GM12878 (cell line): ENCODE results near the gene SACS. TPM values are rescaled to one million over a fixed set of nuclear protein-coding genes. Genes with fewer than 3 reads are reported as not detected.

Source experiments
- ATAC-seq: fragments of 200-7000 bp; cut with Tn5 transposase; 3 replicates; pipeline ENCODE4 v1.9.1; 2020; ENCODE audit warnings: mild to moderate bottlenecking, moderate library complexity
- BruUV-seq: library from RNA; stranded (reverse); fragments of 400-500 nt; replicated peaks from 2 replicates; lab custom pipeline; 2021; lab: Mats Ljungman, UMichigan
- CTCF ChIA-PET: fragments of 300-600 bp; sonication (Branson Sonifier 250); formaldehyde crosslinking; extraction: SDS; loops from one replicate; lab custom pipeline; 2021; ENCODE audit warnings: inconsistent platforms; lab: Yijun Ruan, JAX
- POLR2A ChIA-PET: fragments of 350-600 bp; formaldehyde crosslinking; extraction: SDS; loops from one replicate; lab custom pipeline; 2021; ENCODE audit warnings: inconsistent platforms; lab: Charles Lee
- RAD21 ChIA-PET: fragments of 300-600 bp; sonication (Branson Sonifier 250); formaldehyde crosslinking; loops from one replicate; lab custom pipeline; 2023; ENCODE audit warnings: antibody characterized with exemption; ENCODE audit not compliant: unreplicated experiment; lab: Charles Lee
- SMC1A ChIA-PET: fragments of 300-600 bp; sonication (Branson Sonifier 250); formaldehyde crosslinking; loops from one replicate; lab custom pipeline; 2023; ENCODE audit not compliant: unreplicated experiment, uncharacterized antibody; lab: Charles Lee
- DNase-seq: peaks from one replicate; pipeline ENCODE4 v3.0.0-alpha.2; 2011; ENCODE audit warnings: low read depth, low spot score
- FAIRE-seq: peaks from 3 replicates; lab custom pipeline; 2011; peaks lifted over from hg19 to GRCh38; lab: Jason Lieb, UNC
- H2AFZ ChIP-seq: 2 replicates; pipeline ENCODE4 v1.6.0; 2011; ENCODE audit warnings: low read depth, low read length, control low read depth; ENCODE audit not compliant: control insufficient read depth
- H3K27ac ChIP-seq: 2 replicates; pipeline ENCODE4 v1.5.1; 2011; ENCODE audit warnings: control low read depth; ENCODE audit not compliant: control insufficient read depth, insufficient read depth
- H3K27me3 ChIP-seq, 2 experiments: replicated peaks in 1 of 2; 2 replicates each; pipeline versions ENCODE4 v1.6.0 to v1.6.1; 2011; ENCODE audit warnings: low read length in 1 of 2; ENCODE audit not compliant: control insufficient read depth in 2 of 2, insufficient read depth in 2 of 2
- H3K36me3 ChIP-seq, 2 experiments: 2 replicates each; pipeline ENCODE4 v1.5.1; 2011; ENCODE audit warnings: low read length in 1 of 2; ENCODE audit not compliant: control insufficient read depth in 2 of 2, insufficient read depth in 2 of 2
- H3K4me1 ChIP-seq: 2 replicates; pipeline ENCODE4 v1.6.1; 2011; ENCODE audit warnings: mild to moderate bottlenecking, low read length, moderate library complexity, mixed read lengths; ENCODE audit not compliant: control insufficient read depth, insufficient read depth
- H3K4me2 ChIP-seq: 2 replicates; pipeline ENCODE4 v1.6.0; 2011; ENCODE audit warnings: control low read depth; ENCODE audit not compliant: control insufficient read depth, insufficient read depth
- H3K4me3 ChIP-seq: fragments of 200-600 bp; sonication (generic); 2 replicates; pipeline ENCODE4 v1.5.1; 2016
- H3K79me2 ChIP-seq: 2 replicates; pipeline ENCODE4 v1.6.0; 2011; ENCODE audit warnings: low read length; ENCODE audit not compliant: control insufficient read depth, insufficient read depth
- H3K9ac ChIP-seq: 2 replicates; pipeline ENCODE4 v1.8.0; 2011; ENCODE audit warnings: low read length, control low read depth, mixed read lengths; ENCODE audit not compliant: control insufficient read depth, insufficient read depth
- H3K9me3 ChIP-seq: replicated peaks from 3 replicates; pipeline ENCODE4 v1.5.1; 2011; ENCODE audit warnings: mild to moderate bottlenecking, low read length; ENCODE audit not compliant: control insufficient read depth, insufficient read depth
- H4K20me1 ChIP-seq: 2 replicates; pipeline ENCODE4 v1.6.0; 2011; ENCODE audit not compliant: control insufficient read depth, insufficient read depth
- BCL11A ChIP-seq: IDR thresholded peaks from 2 replicates; pipeline ENCODE4 v1.6.1; 2011; ENCODE audit warnings: low read depth, low read length
- BHLHE40 ChIP-seq, 2 experiments: fragments of 450-650 bp in 1 of 2; IDR thresholded peaks; 2 replicates each; pipeline ENCODE4 v1.6.1; 2011 to 2017; ENCODE audit warnings: low read depth in 2 of 2, borderline replicate concordance in 1 of 2, improper control_type of control experiment in 1 of 2, low read length in 1 of 2, mild to moderate bottlenecking in 1 of 2
- CHD4 ChIP-seq: fragments of 200-600 bp; sonication (generic); IDR thresholded peaks from 2 replicates; pipeline ENCODE4 v1.6.1; 2016; ENCODE audit warnings: mild to moderate bottlenecking
- CREM ChIP-seq: IDR thresholded peaks from 2 replicates; pipeline ENCODE4 v1.6.1; 2014; ENCODE audit warnings: antibody characterized with exemption, low read depth
- EED ChIP-seq: sonication (generic); IDR thresholded peaks from 2 replicates; pipeline ENCODE4 v1.6.1; 2016; ENCODE audit warnings: antibody characterized with exemption, low read depth
- FOXK2 ChIP-seq: fragments of 450-650 bp; IDR thresholded peaks from 2 replicates; pipeline ENCODE4 v1.6.1; 2017; ENCODE audit warnings: mild to moderate bottlenecking, moderate library complexity
- GABPA ChIP-seq: IDR thresholded peaks from 2 replicates; pipeline ENCODE4 v1.6.1; 2014; ENCODE audit warnings: antibody characterized with exemption, low read depth, mild to moderate bottlenecking, inconsistent platforms
- IRF4 ChIP-seq: IDR thresholded peaks from 2 replicates; pipeline ENCODE4 v1.6.1; 2011; ENCODE audit warnings: low read depth, low read length
- MTA3 ChIP-seq: IDR thresholded peaks from 2 replicates; pipeline ENCODE4 v1.6.1; 2012; ENCODE audit warnings: low read length, inconsistent platforms, borderline replicate concordance
- MYC ChIP-seq: IDR thresholded peaks from 2 replicates; pipeline ENCODE4 v1.6.1; 2011; ENCODE audit warnings: mild to moderate bottlenecking, low read length, moderate library complexity, inconsistent platforms; ENCODE audit not compliant: insufficient read depth, insufficient replicate concordance, insufficient read length, severe bottlenecking
- NR2C1 ChIP-seq: fragments of 450-650 bp; IDR thresholded peaks from 2 replicates; pipeline ENCODE4 v1.6.1; 2017; ENCODE audit warnings: antibody characterized with exemption, mild to moderate bottlenecking, moderate library complexity
- NR2C2 ChIP-seq: IDR thresholded peaks from 2 replicates; pipeline ENCODE4 v1.6.1; 2011; ENCODE audit warnings: borderline replicate concordance, low read depth; ENCODE audit not compliant: control insufficient read depth, insufficient read length
- RCOR1 ChIP-seq: conservative IDR thresholded peaks from 2 replicates; pipeline ENCODE4 v1.6.1; 2012; ENCODE audit warnings: low read depth, low read length, improper control_type of control experiment
- RUNX3 ChIP-seq: IDR thresholded peaks from 2 replicates; pipeline ENCODE4 v1.6.1; 2012; ENCODE audit warnings: low read length, inconsistent platforms
- SPI1 ChIP-seq: IDR thresholded peaks from 2 replicates; pipeline ENCODE4 v1.6.1; 2011; ENCODE audit warnings: low read depth, mild to moderate bottlenecking, low read length, moderate library complexity, borderline replicate concordance; ENCODE audit not compliant: insufficient read depth
- SUZ12 ChIP-seq: fragments of 200-600 bp; sonication (generic); IDR thresholded peaks from one replicate; pipeline ENCODE4 v1.6.1; 2018; ENCODE audit warnings: antibody characterized with exemption, mild to moderate bottlenecking; ENCODE audit not compliant: unreplicated experiment
- TARDBP ChIP-seq: IDR thresholded peaks from 2 replicates; pipeline ENCODE4 v1.6.1; 2016; ENCODE audit warnings: borderline replicate concordance
- TCF7 ChIP-seq: IDR thresholded peaks from 2 replicates; pipeline ENCODE4 v1.6.1; 2014; ENCODE audit warnings: antibody characterized with exemption, borderline replicate concordance
- WGBS: methylation state at CpG from one replicate; pipeline ENCODE4 v1.1.6; 2016; ENCODE audit warnings: low lambda C conversion rate; ENCODE audit not compliant: insufficient replicate concordance, insufficient coverage; ENCODE audit errors: missing lambda C conversion rate; 5-methylcytosine and 5-hydroxymethylcytosine counted together
- in situ Hi-C: fragments of 300-500 bp; cut with MboI; formaldehyde crosslinking; loops from 9 replicates; pipeline ENCODE4 v1.14.3; 2018; ENCODE audit warnings: mixed read lengths
- intact Hi-C: fragments of 100-400 bp; cut with micrococcal nuclease; formaldehyde crosslinking; loops from one replicate; pipeline ENCODE4 v1.14.2; 2022; ENCODE audit not compliant: unreplicated experiment
- polyA plus RNA-seq, 11 experiments: library from polyadenylated mRNA; depleted of rRNA in 4 of 11; unstranded in 6 of 11; stranded (reverse) in 5 of 11; fragments of >200 nt; fragmentation: Nextera tagmentation in 4 of 11; fragmentation: Illumina TruSeq in 1 of 11; extraction: Ambion mirVana in 4 of 11; extraction: Trizol in 1 of 11; gene quantifications; 1 replicate in 1 of 11; 2 replicates in 10 of 11; pipeline versions ENCODE4 v1.2.1 to v1.2.3, GENCODE V29; 2011 to 2016; ENCODE audit warnings: inconsistent platforms in 2 of 11, missing spikeins in 2 of 11, low read depth in 1 of 11
- total RNA-seq, 4 experiments: library from RNA; depleted of rRNA in 3 of 4; stranded (reverse); fragments of >200 nt in 3 of 4; fragmentation: Illumina TruSeq in 1 of 4; extraction: Trizol in 1 of 4; gene quantifications; 2 replicates each; pipeline versions ENCODE4 v1.2.1 to v1.2.3, GENCODE V29; 2013 to 2021
- TF ChIP-seq, protein P1 (sequence below): fragments of 450-650 bp; IDR thresholded peaks from 2 replicates; pipeline ENCODE4 v1.6.1; 2017; ENCODE audit warnings: antibody characterized with exemption, mild to moderate bottlenecking, moderate library complexity

SACS gene
- total and polyA plus RNA-seq, 10 of the 15 experiments (the other 5 are each of a cell fraction or from before 2014, with no cell fraction given) = 9.9 to 74.9 (median 22.1) TPM

DNA sequence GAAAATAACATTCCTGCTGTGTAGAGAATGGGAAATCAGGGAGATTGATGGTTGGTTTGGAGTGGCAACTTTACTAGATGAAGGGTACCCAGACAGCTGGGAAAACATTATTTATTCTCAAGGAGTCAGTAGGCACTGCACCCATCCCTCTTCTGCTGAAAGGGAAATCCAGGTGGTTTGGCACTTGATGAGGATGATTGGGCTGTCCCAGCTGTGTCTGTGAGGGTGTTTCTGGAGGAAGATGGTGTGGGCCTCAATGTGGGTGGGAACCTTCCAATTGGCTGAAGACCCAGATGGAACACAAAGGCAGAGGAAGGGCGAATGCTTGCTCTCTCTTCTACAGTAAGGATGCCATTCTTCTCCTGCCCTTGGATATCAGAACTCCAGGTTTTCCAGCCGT lies 10.4 kb upstream of the SACS start:
- no peaks in the 10 kb centered on the region for H4K20me1 ChIP-seq
- intact Hi-C loops (no loop called here), in situ Hi-C loops (no loop called here)
- no peak for DNase-seq
- BruUV-seq = no TSS peak
- H3K79me2 ChIP-seq = no peaks in the 10 kb centered on the region
- no peaks in the 10 kb centered on the region for H3K27me3 ChIP-seq
- no peak for FAIRE-seq
- ChIA-PET SMC1A (interaction anchor here (0.8 kb wide), 1 partner anchor 23 kb away, joined by 3 read pairs; no protein-coding TSS in a partner anchor), POLR2A (no interaction called here), CTCF (no interaction called here), RAD21 (no interaction called here)
- TF ChIP-seq RCOR1 = no peak
- TF ChIP-seq SPI1 = no peak
- no peak for TF ChIP-seq BHLHE40 (IDR thresholded peaks at IDR 0.05; ENCODE audit: borderline replicate concordance in 1 of 2, low read depth in 2 of 2, low read length in 1 of 2)
- TF ChIP-seq MYC = no peak
- TF ChIP-seq MTA3 = no peak
- no peak for TF ChIP-seq FOXK2
- TF ChIP-seq TCF7 = no peak
- TF ChIP-seq IRF4 = no peak
- TF ChIP-seq BCL11A = no peak
- TF ChIP-seq EED = no peak
- TF ChIP-seq CREM = no peak
- TF ChIP-seq SUZ12 = no peak
- no peak for TF ChIP-seq GABPA
- TF ChIP-seq RUNX3 = no peak
- no peak for TF ChIP-seq NR2C1
- TF ChIP-seq, protein P1, sequence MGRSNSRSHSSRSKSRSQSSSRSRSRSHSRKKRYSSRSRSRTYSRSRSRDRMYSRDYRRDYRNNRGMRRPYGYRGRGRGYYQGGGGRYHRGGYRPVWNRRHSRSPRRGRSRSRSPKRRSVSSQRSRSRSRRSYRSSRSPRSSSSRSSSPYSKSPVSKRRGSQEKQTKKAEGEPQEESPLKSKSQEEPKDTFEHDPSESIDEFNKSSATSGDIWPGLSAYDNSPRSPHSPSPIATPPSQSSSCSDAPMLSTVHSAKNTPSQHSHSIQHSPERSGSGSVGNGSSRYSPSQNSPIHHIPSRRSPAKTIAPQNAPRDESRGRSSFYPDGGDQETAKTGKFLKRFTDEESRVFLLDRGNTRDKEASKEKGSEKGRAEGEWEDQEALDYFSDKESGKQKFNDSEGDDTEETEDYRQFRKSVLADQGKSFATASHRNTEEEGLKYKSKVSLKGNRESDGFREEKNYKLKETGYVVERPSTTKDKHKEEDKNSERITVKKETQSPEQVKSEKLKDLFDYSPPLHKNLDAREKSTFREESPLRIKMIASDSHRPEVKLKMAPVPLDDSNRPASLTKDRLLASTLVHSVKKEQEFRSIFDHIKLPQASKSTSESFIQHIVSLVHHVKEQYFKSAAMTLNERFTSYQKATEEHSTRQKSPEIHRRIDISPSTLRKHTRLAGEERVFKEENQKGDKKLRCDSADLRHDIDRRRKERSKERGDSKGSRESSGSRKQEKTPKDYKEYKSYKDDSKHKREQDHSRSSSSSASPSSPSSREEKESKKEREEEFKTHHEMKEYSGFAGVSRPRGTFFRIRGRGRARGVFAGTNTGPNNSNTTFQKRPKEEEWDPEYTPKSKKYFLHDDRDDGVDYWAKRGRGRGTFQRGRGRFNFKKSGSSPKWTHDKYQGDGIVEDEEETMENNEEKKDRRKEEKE = no peak
- no peak for TF ChIP-seq TARDBP
- no peak for TF ChIP-seq CHD4
- TF ChIP-seq NR2C2 = no peak
- H3K36me3 ChIP-seq = no peaks in the 10 kb centered on the region
- no peak overlapping the region for H3K9ac ChIP-seq
- WGBS = 11% methylated on average over 2 of the region's 2 CpGs
- no peak overlapping the region for H3K27ac ChIP-seq
- H3K4me2 ChIP-seq = no peak overlapping the region
- H2AFZ ChIP-seq = no peak overlapping the region
- H3K9me3 ChIP-seq = peaks cover 3% of the 10 kb centered on the region
- H3K4me3 ChIP-seq = no peak overlapping the region
- no peaks in the 10 kb centered on the region for H3K4me1 ChIP-seq
- no peak for ATAC-seq
